ENCODE data around the gene LDLRAP1.
"Not testable (repeated sequence)": the region's sequence is repeated elsewhere in the genome, so short reads cannot be mapped to it uniquely, and the experiment has no call there.

Gene LDLRAP1

GRCh38 chr1:25587290-25587689 is 43.9 kb downstream of the LDLRAP1 start:
- Histone ChIP-seq H3K27ac (replicated peaks) (no peak overlapping the region), H3K4me3 (replicated peaks; ENCODE audit: insufficient read depth, low read length) (no peak overlapping the region), H3K27me3 (ENCODE audit: insufficient read depth, poor library complexity, severe bottlenecking) (no peaks in the 10 kb centered on the region)
- DNase-seq (ENCODE audit: low read depth in 1 of 2, low spot score in 1 of 2): no peak
- TF ChIP-seq POLR2AphosphoS5 (IDR thresholded peaks at IDR 0.05; ENCODE audit: low read depth) (no peak), CTCF (IDR thresholded peaks at IDR 0.05; ENCODE audit: insufficient read depth, low read length) (no peak), REST (IDR thresholded peaks at IDR 0.05; ENCODE audit: insufficient replicate concordance, low read depth) (no peak), GABPA (IDR thresholded peaks at IDR 0.05; ENCODE audit: low read depth) (no peak), SPI1 (IDR thresholded peaks at IDR 0.05; ENCODE audit: borderline replicate concordance, low read depth) (no peak)

GRCh38 chr1:25588224-25588623 is 44.8 kb downstream of the LDLRAP1 start:
- not testable (repeated sequence) for H3K27ac ChIP-seq (replicated peaks); H3K27me3 ChIP-seq (ENCODE audit: insufficient read depth, poor library complexity, severe bottlenecking); H3K4me3 ChIP-seq (replicated peaks; ENCODE audit: insufficient read depth, low read length); DNase-seq (ENCODE audit: low read depth in 1 of 2, low spot score in 1 of 2)

- not testable (repeated sequence) for H3K27me3 ChIP-seq (ENCODE audit: insufficient read depth, poor library complexity, severe bottlenecking); DNase-seq (ENCODE audit: low read depth in 1 of 2, low spot score in 1 of 2); H3K4me3 ChIP-seq (replicated peaks; ENCODE audit: insufficient read depth, low read length); H3K27ac ChIP-seq (replicated peaks)
These were observed 45.4 kb downstream of the LDLRAP1 start for GRCh38 chr1:25588786-25589185.

GRCh38 chr1:25590096-25590824 is 46.9 kb downstream of the LDLRAP1 start:
- TF ChIP-seq SPI1 (IDR thresholded peaks at IDR 0.05; ENCODE audit: borderline replicate concordance, low read depth) (no peak), POLR2AphosphoS5 (IDR thresholded peaks at IDR 0.05; ENCODE audit: low read depth) (no peak), REST (IDR thresholded peaks at IDR 0.05; ENCODE audit: insufficient replicate concordance, low read depth) (no peak)
- DNase-seq (ENCODE audit: low read depth in 1 of 2, low spot score in 1 of 2): no peak
- H3K27ac ChIP-seq (replicated peaks): no peak overlapping the region
- H3K27me3 ChIP-seq (ENCODE audit: insufficient read depth, poor library complexity, severe bottlenecking): peaks cover 5% of the 10 kb centered on the region
- no peak overlapping the region for H3K4me3 ChIP-seq (replicated peaks; ENCODE audit: insufficient read depth, low read length)

GRCh38 chr1:25593861-25594260 is 50.5 kb downstream of the LDLRAP1 start:
- H3K27me3 ChIP-seq (ENCODE audit: insufficient read depth, poor library complexity, severe bottlenecking): peaks cover 5% of the 10 kb centered on the region
- no peak for DNase-seq (ENCODE audit: low read depth in 1 of 2, low spot score in 1 of 2)
- no peak for TF ChIP-seq POLR2AphosphoS5 (IDR thresholded peaks at IDR 0.05; ENCODE audit: low read depth)
- TF ChIP-seq SPI1 (IDR thresholded peaks at IDR 0.05; ENCODE audit: borderline replicate concordance, low read depth): no peak

GRCh38 chr1:25594971-25595370 is 51.6 kb downstream of the LDLRAP1 start:
- Histone ChIP-seq H3K27me3 (ENCODE audit: insufficient read depth, poor library complexity, severe bottlenecking) (peaks cover 5% of the 10 kb centered on the region), H3K4me3 (replicated peaks; ENCODE audit: insufficient read depth, low read length) (no peak overlapping the region), H3K27ac (replicated peaks) (no peak overlapping the region)
- no peak for TF ChIP-seq SPI1 (IDR thresholded peaks at IDR 0.05; ENCODE audit: borderline replicate concordance, low read depth)
- TF ChIP-seq REST (IDR thresholded peaks at IDR 0.05; ENCODE audit: insufficient replicate concordance, low read depth): no peak
- TF ChIP-seq GABPA (IDR thresholded peaks at IDR 0.05; ENCODE audit: low read depth): no peak
- no peak for TF ChIP-seq CTCF (IDR thresholded peaks at IDR 0.05; ENCODE audit: insufficient read depth, low read length)
- TF ChIP-seq POLR2AphosphoS5 (IDR thresholded peaks at IDR 0.05; ENCODE audit: low read depth): no peak
- no peak for DNase-seq (ENCODE audit: low read depth in 1 of 2, low spot score in 1 of 2)

More at GRCh38 chr1:25593861-25594260, 50.5 kb downstream of the LDLRAP1 start:
- no peak overlapping the region for H3K27ac ChIP-seq (replicated peaks)
- H3K4me3 ChIP-seq (replicated peaks; ENCODE audit: insufficient read depth, low read length): no peak overlapping the region

GRCh38 chr1:25596641-25597040 is 53.2 kb downstream of the LDLRAP1 start:
- H3K27me3 ChIP-seq (ENCODE audit: insufficient read depth, poor library complexity, severe bottlenecking); H3K27ac ChIP-seq (replicated peaks); H3K4me3 ChIP-seq (replicated peaks; ENCODE audit: insufficient read depth, low read length); DNase-seq (ENCODE audit: low read depth in 1 of 2, low spot score in 1 of 2): not testable (repeated sequence)

All from HL-60 (cell line).